Neural cell (in vitro differentiated cells): ENCODE measurements around the gene CDC25B.

Experiments used
- EP300 ChIP-seq: fragments of 450-650 bp; conservative IDR thresholded peaks from 2 replicates; pipeline ENCODE4 v1.6.1; 2014; ENCODE audit warnings: antibody characterized with exemption, mild to moderate bottlenecking, moderate library complexity; ENCODE audit not compliant: poor library complexity, severe bottlenecking
- EZH2 ChIP-seq: fragments of 200-600, 300-800 bp; shearing (Covaris generic), sonication (generic); IDR thresholded peaks from 2 replicates; pipeline ENCODE4 v1.6.1; 2014; ENCODE audit warnings: antibody characterized with exemption, low read length, borderline replicate concordance, mild to moderate bottlenecking; ENCODE audit not compliant: insufficient read depth, poor library complexity, severe bottlenecking
- MXI1 ChIP-seq: fragments of 450-650 bp; conservative IDR thresholded peaks from 2 replicates; pipeline ENCODE4 v1.6.1; 2014; ENCODE audit warnings: antibody characterized with exemption, mild to moderate bottlenecking; ENCODE audit not compliant: poor library complexity, severe bottlenecking
- POLR2AphosphoS5 ChIP-seq: IDR thresholded peaks from 2 replicates; pipeline ENCODE4 v1.6.1; 2012
- RAD21 ChIP-seq: fragments of 450-650 bp; conservative IDR thresholded peaks from 2 replicates; pipeline ENCODE4 v1.6.1; 2014; ENCODE audit warnings: antibody characterized with exemption, mild to moderate bottlenecking, moderate library complexity
- SMC3 ChIP-seq: fragments of 450-650 bp; conservative IDR thresholded peaks from 2 replicates; pipeline ENCODE4 v1.6.1; 2014; ENCODE audit warnings: antibody characterized with exemption, mild to moderate bottlenecking, moderate library complexity; ENCODE audit not compliant: poor library complexity
- TAF1 ChIP-seq: IDR thresholded peaks from 2 replicates; pipeline ENCODE4 v1.6.1; 2012; ENCODE audit warnings: low read depth
- TF ChIP-seq, protein P1 (sequence below): fragments of 450-650 bp; IDR thresholded peaks from 2 replicates; pipeline ENCODE4 v1.5.1; 2014; ENCODE audit warnings: antibody characterized with exemption, mild to moderate bottlenecking, moderate library complexity; ENCODE audit not compliant: poor library complexity, severe bottlenecking
- TF ChIP-seq, protein P2 (sequence below): IDR thresholded peaks from 2 replicates; pipeline ENCODE4 v1.6.1; 2012; ENCODE audit warnings: borderline replicate concordance

DNA sequence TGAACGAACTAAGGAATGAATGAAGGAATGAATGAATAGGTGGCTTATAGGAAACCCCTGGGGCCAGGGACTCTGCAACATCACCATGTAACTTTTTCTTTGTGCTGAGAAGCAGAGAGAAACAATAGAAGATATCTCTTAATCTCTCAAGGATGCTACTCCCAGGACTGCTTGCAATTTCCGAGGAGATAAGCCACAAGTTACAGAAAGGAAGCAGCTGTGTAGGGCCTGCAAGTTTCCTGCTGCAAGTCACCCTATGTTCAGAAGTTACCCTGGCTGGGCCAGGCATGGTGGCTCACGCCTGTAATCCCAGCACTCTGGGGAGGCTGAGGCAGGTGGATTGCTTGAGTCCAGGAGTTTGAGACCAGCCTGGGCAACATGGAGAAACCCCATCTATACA, 43.2 kb downstream of the CDC25B start:
- TF ChIP-seq, protein P1, sequence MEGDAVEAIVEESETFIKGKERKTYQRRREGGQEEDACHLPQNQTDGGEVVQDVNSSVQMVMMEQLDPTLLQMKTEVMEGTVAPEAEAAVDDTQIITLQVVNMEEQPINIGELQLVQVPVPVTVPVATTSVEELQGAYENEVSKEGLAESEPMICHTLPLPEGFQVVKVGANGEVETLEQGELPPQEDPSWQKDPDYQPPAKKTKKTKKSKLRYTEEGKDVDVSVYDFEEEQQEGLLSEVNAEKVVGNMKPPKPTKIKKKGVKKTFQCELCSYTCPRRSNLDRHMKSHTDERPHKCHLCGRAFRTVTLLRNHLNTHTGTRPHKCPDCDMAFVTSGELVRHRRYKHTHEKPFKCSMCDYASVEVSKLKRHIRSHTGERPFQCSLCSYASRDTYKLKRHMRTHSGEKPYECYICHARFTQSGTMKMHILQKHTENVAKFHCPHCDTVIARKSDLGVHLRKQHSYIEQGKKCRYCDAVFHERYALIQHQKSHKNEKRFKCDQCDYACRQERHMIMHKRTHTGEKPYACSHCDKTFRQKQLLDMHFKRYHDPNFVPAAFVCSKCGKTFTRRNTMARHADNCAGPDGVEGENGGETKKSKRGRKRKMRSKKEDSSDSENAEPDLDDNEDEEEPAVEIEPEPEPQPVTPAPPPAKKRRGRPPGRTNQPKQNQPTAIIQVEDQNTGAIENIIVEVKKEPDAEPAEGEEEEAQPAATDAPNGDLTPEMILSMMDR = no peak
- no peak for TF ChIP-seq POLR2AphosphoS5
- TF ChIP-seq EZH2 = no peak
- TF ChIP-seq RAD21 = no peak
- TF ChIP-seq, protein P2, sequence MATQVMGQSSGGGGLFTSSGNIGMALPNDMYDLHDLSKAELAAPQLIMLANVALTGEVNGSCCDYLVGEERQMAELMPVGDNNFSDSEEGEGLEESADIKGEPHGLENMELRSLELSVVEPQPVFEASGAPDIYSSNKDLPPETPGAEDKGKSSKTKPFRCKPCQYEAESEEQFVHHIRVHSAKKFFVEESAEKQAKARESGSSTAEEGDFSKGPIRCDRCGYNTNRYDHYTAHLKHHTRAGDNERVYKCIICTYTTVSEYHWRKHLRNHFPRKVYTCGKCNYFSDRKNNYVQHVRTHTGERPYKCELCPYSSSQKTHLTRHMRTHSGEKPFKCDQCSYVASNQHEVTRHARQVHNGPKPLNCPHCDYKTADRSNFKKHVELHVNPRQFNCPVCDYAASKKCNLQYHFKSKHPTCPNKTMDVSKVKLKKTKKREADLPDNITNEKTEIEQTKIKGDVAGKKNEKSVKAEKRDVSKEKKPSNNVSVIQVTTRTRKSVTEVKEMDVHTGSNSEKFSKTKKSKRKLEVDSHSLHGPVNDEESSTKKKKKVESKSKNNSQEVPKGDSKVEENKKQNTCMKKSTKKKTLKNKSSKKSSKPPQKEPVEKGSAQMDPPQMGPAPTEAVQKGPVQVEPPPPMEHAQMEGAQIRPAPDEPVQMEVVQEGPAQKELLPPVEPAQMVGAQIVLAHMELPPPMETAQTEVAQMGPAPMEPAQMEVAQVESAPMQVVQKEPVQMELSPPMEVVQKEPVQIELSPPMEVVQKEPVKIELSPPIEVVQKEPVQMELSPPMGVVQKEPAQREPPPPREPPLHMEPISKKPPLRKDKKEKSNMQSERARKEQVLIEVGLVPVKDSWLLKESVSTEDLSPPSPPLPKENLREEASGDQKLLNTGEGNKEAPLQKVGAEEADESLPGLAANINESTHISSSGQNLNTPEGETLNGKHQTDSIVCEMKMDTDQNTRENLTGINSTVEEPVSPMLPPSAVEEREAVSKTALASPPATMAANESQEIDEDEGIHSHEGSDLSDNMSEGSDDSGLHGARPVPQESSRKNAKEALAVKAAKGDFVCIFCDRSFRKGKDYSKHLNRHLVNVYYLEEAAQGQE = no peak
- TF ChIP-seq TAF1 = no peak
- no peak for TF ChIP-seq EP300
- TF ChIP-seq MXI1 = no peak
- no peak for TF ChIP-seq SMC3
